ENCODE measurements around the gene DTX2.

DNA sequence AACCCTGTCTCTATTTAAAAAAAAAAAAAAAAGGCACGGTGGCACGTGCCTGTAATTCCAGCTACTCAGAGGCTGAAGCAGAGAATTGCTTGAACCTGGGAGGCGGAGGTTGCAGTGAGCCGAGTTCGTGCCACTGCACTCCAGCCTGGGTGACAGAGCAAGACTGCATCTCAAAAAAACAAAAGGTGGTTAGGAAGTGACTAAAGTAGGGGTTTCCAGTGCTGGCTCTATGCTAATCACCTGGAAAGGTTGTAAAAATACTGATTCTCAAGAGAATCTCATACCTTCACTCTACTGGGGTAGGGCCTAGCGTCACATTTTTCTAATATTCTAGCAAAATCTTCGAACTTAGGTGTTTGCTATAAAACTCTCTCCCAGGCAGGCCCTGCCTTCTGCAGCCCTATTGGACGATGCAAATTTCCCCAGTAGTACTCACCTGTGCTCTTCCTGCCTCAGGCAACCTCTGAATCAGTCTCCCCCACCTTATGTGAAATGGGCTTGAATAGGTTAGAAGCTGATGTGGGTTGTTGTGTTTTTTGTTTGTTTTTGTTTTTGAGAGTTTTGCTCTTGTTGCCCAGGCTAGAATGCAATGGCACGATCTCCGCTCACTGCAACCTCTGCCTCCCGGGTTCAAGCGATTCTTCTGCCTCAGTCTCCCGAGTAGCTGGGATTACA, 33.2 kb upstream of the DTX2 start:
- TF ChIP-seq CTCF (IDR thresholded peaks at IDR 0.05) (no peak), POLR2A (IDR thresholded peaks at IDR 0.05) (no peak)

Measured in gastroesophageal sphincter (tissue), 3 donors.